HTERT RPE-1 (cell line): Measurements from ENCODE around the gene EXOC3.

Source experiments
- in situ Hi-C: fragments of 300-500 bp; cut with MboI; formaldehyde crosslinking; loops from 4 replicates; pipeline ENCODE4 v1.14.3; 2020; ENCODE audit warnings: low sequenced_read_pairs

EXOC3 gene

DNA sequence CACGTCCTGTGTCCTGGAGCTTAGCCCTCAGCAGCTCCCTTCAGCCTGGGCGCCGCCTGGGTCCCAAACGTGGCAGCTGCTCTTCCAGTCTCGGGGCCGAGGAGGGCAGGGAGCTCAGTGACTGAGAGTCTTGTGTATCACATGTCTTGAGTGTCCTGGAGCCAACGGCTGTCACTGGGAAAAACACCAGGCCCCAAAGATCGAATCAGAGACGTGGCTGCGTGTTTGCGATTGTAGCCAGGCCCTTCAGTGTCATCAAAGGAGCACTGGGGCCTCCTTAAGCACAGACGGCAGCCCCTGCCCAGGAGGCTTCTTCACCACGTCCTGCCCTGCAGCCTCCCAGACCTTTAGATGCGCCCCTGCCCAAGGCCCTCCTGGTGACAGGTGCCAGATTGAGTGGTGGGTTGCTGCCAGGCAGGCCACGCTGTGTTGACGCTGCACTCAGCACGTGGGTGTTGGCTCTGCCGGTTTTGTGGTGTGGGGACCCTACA lies 5.7 kb upstream of the EXOC3 start:
- in situ Hi-C loops, result no loop called here

DNA sequence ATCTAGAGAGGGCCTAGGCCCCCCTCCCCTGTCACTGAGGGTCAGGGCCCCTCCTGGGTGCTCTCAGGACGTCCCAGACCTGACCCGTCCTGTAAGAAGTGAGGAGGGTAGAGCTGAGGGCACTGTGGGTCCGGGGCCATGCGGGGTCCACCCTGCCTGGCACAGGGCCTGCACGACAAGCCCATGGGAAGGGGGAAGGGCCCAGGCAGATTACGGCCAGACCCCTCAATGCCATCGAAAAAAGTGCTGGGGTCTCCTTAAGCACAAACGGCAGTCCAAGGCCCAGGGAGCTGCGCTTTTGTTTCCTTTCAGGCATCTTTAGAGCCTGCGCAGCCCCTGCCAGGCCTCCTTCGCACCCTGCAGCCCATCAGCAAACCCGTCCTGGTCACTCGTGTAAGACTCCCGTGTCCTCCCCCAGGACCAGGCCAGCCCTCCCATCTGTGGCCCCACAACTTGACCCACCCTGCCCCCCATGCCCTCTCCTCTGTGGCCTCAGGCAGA lies 4.4 kb upstream of the EXOC3 start:
- in situ Hi-C loops, result no loop called here

DNA sequence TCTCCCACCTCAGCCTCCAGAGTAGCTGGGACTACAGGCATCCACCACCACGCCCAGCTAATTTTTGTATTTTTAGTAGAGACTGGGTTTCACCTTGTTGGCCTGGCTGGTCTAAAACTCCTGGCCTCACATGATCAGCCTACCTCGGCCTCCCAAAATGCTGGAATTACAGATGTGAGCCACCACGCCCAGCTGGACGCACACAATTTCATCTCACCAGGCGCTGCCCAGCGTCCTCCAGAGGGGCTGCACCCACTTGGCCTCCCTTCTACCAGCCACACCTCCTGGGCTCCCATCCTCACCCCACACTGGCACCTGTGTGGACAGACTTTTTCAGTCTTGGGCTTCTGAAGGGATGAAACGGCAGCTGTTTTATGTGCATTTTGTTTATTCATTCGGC lies 3.8 kb upstream of the EXOC3 start:
- in situ Hi-C loops, result no loop called here

DNA sequence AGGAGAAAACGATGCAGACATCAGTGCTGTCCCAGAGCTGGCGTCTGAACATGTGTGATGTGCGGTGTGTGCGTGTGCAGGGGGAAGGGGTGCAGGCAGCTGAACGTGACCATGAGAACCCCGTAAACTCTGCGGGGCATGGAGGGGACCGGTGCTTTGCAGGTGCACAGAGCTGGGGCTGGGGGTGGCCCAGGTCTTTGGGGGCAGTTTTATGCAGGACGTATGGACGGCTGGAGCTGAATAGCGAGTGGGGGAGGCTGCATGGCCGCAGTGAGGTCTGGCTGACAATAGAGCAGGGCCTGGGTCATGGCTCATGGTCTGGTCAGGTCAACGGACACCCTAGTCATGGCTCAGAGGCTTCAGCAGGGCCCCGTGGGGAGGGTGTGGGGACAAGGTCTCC lies 3.3 kb upstream of the EXOC3 start:
- in situ Hi-C loops, result no loop called here

DNA sequence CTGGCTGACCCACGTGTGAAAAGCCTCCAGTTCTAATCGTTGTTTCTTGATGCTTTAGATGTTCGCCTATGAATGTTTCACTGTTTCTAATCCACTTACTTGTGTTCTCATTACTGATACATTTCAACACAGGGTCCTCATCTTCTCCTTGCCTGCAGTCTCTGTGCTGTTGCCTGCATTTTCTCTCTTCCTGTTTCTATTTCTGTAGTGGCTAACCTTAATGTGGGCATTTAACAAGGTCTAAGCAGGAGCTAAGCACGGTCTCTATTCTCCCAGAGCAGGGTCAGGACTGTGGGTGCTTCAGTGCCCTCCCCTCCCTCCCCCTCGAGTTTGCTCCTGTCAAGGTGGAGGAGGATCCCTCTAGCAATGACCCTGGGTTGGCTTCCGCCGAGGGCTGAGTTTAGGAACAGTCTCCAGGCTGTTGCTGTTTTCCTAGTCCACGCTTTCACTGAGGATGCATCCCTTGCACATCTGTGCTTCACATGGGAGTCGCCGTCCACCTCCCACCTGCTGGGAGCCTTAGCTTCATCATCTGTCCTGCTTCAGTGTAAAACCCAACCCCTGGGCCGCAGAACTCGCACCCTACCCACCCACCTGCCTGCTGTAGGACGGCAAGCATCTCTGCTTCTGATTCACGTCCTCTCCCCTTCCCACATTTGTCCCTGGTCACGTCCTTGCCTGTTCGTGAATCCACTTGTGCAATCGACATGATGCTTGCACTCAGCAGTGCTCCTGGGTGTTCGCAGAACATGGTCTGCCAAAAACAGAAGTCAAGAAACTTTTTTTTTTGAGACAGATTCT lies 2.4 kb upstream of the EXOC3 start:
- in situ Hi-C loops, result no loop called here

DNA sequence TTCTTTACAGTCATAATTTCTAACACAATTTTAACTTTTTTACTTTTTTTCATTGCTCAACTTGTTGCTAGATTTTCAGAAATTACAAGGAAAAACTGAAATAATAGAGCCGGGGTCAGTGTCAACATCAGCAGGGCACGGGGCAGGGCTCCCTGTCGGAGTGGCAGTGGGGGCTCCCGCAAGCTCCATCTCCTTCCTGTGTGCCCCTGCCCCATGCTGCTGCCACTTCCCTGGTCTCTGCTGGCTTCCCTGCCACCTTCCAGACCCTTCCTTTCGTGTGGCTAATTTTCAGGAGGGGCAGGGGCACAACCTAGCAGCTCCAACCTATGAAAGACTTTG lies 1.0 kb upstream of the EXOC3 start:
- in situ Hi-C loops, result no loop called here

DNA sequence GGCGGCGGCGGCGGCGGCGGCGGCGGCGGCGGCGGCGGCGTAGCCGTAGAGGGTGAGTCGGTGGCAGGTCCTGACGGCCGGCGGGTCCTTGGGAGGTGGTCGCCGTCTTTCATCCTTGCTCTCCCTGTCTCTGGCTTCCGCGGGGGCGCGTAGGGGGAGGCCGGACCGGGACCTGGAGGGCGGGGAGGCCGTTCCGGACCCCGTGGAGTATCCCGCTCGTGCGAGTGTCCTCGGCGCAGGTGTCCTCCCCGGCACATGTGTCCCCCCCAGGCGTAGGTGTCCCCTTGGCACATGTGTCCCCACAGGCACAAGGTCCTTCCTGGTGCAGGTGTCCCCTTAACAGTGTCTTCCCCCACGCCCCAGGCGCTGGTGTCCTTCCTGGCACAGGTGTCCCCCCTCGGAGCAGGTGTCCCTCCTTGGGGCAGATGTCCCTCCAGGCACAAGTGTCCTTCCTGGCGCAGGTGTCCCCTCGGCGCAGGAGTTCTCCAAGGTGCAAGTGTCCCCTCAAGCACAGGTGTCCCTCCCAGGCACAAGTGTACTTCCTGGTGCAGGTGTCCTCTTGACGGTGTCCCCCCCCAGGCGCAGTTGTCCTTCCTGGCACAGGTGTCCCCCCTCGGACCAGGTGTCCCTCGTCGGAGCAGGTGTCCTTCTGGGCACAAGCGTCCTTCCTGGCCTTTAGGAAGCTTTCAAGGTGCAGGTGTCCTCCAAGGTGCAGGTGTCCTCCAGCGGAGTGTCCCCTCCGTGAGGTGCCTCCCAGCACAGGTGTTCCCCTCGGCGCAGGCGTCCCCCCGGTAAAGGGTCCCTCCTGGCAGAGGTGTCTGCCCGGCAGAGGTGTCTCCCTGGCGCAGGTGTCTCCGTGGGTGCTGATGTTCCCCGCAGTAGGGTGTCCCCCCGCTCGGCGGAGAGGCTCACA lies 519 bp downstream of the EXOC3 start:
- in situ Hi-C loops, result no loop called here

DNA sequence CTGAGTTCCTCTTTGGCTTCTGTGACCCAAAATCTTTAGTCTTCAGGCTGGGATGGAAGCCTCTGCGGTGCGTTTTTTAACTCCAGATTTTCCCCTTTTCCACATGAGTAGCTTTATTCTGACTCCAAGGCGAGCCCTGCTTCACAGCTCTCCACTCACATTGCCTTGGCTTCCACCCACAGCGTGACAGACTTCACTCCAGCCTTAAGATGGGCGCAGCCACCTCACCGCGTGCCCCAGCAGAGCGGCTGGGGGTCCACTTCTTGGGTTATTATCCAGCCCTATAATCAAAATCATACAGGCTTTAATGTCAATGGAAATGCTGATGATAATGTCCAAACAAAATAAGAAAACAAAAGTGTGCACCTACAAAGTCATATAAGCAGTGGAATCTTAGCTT lies 1.2 kb downstream of the EXOC3 start:
- in situ Hi-C loops, result no loop called here

DNA sequence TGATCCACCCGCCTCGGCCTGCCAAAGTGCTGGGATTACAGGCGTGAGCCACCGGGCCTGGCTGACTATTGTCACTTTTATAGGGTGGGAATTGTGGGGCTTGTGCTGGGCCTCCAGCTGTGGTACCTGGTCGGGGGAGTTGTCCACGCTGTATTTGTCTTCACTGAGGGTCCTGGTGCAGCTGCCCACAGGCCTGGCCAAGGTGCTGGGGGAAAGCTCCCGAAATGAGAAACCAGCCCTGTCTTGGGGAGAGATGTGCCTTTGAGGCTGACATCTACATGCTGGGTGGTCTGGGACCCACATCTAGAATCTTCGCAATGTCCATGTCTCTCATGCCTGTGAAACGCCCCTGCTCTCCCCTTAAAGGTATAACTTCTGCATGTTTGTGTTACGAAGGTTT lies 2.6 kb downstream of the EXOC3 start:
- in situ Hi-C loops, result no loop called here

DNA sequence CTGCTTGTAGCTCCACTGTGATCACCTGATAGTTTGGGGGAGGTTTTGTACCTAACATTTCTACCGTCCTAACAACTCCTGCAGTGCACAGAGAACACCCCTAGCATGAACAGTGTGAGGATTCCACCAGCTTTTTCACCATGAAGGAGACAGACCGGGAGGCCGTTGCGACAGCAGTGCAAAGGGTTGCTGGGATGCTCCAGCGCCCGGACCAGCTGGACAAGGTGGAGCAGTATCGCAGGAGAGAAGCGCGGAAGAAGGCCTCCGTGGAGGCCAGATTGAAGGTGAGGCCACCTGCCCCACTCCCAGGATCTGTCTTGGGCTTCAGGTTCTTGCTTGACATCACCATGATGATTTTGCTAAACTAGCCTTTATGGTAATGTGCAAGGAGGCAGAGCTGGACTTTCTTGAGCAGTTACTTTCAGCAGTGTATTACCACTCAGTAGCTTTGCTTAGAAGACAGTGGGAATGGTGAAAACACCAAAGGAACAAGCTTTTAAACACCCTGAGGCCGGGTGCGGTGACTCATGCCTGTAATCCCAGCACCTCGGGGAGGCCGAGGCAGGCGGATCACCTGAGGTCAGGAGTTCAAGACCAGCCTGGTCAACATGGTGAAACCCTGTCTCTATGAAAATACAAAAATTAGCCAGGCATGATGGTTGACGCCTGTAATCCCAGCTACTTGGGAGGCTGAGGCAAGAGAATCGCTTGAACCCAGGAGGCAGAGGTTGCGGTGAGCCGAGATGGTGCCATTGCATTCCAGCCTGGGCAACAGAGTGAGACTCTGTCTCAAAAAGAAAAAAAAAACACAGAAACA lies 3.3 kb downstream of the EXOC3 start:
- in situ Hi-C loops, result no loop called here

DNA sequence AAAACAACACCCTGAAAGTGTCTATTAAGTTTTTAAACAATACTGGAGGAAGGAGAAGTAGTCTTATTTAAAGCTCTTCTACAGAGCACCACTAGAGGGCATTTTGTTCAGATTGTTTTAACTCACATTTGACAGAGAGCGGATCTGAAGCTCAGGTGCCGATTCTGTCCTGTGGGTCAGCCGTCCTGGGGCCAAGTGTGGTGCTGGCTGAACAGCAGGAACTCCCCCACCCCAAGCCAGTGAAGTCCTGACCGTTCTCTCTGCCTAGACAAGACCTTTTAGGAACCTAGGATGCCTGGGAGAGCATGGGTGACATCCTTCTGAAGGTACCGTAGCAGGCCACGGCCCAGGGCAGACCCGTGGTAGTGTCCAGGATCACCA lies 3.9 kb downstream of the EXOC3 start:
- in situ Hi-C loops, result no loop called here

DNA sequence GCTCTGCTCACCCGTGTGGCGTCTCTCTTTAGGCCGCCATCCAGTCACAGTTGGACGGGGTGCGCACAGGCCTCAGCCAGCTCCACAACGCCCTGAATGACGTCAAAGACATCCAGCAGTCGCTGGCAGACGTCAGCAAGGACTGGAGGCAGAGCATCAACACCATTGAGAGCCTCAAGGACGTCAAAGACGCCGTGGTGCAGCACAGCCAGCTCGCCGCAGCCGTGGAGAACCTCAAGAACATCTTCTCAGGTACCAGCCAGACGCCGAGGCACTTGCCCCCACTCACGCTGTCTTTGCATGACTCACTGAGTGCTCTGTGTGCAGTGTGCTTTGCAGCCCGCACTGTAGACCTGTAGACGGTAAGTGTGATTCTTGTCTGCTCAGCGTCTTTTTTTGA lies 4.5 kb downstream of the EXOC3 start:
- in situ Hi-C loops, result no loop called here

DNA sequence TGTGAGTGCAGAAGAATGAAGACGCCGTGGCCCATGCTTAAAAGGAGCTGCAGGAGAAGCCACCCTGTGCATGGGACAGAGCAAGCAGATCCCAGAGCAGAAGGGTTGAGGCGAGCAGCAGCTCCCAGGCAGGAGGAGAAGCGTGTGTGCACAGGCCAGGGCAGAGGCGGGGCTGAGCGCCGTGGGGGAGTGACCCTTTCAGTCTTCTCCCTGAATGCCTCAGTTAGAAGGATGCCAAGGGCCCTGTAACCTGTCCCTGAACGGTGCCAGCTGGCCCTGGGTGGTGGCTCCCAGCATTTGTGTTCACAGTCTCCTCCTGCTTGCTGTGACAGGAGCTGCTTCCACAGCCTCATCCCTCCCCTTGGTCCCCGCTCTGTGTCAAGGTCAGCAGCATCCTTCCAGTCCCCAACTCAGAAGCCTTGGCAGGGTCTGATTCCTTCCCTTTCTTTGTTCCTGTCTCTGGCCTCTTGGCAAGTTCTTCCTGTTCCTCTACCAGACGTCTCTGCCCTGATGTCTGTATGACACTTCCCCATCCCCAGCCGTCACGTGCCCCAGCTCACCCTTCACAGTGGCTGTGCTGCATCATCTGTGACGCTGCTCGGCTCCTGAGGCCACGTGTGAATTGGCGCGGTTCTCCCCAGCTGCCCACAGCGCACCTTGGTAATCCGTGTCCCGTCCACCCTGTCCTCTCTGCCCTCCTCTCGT lies 5.2 kb downstream of the EXOC3 start:
- in situ Hi-C loops, result no loop called here

DNA sequence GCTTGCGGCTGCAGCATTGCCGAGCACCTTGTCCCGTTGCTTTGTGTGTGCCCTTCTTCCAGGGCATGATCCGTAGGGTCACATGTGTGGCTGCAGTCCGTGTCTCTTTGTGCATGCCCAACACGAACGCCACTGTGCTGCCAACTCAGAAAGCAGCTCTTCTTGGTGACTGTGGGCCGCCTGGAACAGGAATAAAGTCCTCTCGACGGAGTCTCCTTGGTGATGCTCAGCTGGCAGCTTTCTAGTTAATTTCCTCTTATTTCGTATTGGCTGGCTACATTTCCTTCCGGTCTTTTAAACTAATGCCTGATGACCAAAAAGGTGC lies 5.8 kb downstream of the EXOC3 start:
- in situ Hi-C loops, result no loop called here

DNA sequence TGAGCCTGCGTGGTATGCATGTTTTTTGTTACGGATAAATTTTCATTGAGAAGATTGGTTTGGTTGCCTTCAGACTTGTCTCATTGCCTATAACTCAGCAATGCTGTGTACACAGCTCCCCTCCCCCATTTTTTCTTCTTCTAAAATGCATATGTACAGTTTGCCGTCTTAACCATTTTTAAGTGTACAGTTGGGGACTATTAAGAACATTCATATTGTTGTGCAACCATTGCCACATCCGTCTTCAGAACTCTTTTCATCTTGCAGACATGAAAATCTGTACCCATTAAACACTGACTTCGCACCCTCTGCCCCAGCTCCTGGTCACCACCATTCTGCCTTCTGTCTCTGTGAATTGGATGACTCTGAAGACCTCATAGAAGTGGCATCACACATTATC lies 6.2 kb downstream of the EXOC3 start:
- in situ Hi-C loops, result no loop called here

DNA sequence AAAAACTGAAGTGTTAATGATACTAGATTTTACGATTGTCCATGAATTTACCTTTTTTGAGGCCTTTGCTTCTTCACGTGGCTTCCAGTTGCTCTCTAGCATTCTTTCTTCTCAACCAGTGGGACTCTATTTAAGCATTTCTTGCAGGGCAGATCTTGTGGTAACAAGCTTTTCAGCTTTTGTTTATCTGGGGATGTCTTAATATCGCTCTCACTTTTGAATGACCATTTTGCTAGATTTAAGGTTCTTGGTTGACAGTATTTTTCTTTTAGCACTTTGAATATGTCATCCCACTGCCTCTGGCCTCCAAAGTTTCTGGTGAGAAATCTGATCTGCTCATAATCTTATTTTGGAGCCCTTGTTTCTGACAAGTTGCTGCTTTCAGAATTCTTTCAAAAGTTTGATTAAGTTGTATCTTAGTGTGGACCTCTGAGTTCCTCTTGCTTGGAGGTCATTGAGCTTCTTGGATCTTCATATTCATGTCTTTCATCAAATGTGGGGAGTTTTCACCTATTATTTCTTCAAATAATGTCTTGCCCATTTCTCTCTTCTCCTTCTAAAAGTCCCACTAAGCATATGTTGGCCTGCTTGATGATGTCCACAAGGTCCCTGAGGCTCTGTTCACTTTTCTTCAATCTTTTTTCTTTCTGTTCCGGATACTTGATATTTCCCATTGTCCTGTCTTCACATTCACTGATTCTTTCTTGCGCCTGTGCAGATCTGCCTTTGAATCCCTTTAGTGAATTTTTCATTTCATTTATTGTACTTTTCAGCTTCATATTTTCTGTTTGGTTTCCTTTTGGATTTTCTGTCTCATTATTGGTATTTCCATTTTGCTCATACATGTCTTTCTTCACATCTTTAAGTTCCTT lies 8.8 kb downstream of the EXOC3 start:
- in situ Hi-C loops, result no loop called here

DNA sequence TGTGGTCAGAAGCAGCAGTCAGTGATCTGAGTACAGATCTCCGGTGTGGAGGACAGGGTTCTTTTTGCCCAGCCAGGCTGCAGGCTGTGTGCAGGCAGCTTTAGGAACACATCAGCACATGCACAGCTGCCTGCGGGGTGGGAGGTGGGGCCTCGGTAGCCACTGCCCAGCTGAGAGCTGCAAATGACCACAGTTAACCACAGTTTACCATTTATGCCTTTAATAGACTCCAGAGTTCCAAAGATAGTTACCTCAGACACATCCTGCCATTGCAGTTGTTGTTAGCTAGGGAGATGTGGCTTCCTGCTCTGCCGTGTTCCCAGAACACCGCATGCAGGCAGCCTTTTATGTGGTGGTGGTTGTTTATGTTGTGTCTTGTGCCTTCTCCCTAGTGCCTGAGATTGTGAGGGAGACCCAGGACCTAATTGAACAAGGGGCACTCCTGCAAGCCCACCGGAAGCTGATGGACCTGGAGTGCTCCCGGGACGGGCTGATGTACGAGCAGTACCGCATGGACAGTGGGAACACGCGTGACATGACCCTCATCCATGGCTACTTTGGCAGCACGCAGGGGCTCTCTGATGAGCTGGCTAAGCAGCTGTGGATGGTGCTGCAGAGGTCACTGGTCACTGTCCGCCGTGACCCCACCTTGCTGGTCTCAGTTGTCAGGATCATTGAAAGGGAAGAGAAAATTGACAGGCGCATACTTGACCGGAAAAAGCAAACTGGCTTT lies 10.2 kb downstream of the EXOC3 start:
- in situ Hi-C loops, result no loop called here

DNA sequence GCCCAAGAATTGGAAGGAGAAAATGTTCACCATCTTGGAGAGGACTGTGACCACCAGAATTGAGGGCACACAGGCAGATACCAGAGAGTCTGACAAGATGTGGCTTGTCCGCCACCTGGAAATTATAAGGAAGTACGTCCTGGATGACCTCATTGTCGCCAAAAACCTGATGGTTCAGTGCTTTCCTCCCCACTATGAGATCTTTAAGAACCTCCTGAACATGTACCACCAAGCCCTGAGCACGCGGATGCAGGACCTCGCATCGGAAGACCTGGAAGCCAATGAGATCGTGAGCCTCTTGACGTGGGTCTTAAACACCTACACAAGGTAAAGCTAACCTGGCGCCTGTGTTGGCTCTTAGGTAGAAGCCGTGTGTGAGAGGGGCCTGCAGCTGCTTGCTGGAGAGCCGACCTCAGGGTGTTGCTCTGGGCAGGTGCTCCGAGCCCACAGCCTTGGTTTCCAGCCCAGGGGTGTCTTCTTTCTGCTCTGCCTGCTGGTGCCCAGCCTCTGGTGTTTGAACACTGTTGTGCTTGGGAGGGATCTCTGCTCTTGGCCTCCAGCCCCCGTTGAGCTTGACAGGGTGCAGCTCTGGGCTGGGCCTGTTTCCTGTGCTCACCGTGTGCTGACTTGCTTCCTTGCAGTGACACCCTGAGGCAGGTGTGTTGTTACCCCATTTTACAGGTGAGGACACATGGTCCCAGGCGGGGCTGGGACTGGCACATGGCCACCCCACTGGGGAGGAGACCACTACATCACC lies 10.9 kb downstream of the EXOC3 start:
- in situ Hi-C loops, result no loop called here
